GM19463 (cell line): ENCODE results near the gene SOX8.
"Not testable (repeated sequence)": the region's sequence is repeated elsewhere in the genome, so short reads cannot be mapped to it uniquely, and the experiment has no call there.

Source experiments
- ATAC-seq: cut with Tn5 transposase; IDR thresholded peaks from one replicate; pipeline ENCODE4 v1.9.1; 2021; ENCODE audit warnings: mild to moderate bottlenecking, moderate library complexity; ENCODE audit not compliant: unreplicated experiment

The SOX8 gene

DNA sequence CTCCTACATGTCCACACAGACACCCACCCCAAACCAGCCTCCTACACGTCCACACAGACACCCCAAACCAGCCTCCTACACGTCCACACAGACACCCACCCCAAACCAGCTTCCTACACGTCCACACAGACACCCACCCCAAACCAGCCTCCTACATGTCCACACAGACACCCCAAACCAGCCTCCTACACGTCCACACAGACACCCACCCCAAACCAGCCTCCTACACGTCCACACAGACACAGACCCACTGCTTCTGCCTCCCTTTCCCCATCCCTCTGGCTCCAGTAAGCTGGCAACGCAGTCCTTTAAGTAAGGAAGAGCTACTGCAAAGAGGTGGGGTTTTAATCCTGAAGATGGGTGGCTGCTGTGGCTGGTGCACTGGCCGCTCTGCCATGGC is 27.8 kb upstream of the SOX8 start:
- ATAC-seq, result not testable (repeated sequence)

DNA sequence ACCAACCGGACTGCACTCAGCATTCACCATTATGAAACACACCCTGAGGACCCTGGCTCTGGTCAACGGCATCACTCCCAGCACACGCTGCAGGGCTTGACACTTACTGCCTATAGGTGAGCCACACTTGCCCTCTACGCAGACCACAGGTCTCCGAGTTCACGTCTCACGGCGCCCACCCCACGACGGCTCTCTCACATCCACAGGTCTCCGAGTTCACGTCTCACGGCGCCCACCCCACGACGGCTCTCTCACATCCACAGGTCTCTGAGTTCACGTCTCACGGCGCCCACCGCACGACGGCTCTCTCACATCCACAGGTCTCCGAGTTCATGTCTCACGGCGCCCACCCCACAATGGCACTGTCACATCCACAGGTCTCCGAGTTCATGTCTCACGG is 25.8 kb upstream of the SOX8 start:
- not testable (repeated sequence) for ATAC-seq

DNA sequence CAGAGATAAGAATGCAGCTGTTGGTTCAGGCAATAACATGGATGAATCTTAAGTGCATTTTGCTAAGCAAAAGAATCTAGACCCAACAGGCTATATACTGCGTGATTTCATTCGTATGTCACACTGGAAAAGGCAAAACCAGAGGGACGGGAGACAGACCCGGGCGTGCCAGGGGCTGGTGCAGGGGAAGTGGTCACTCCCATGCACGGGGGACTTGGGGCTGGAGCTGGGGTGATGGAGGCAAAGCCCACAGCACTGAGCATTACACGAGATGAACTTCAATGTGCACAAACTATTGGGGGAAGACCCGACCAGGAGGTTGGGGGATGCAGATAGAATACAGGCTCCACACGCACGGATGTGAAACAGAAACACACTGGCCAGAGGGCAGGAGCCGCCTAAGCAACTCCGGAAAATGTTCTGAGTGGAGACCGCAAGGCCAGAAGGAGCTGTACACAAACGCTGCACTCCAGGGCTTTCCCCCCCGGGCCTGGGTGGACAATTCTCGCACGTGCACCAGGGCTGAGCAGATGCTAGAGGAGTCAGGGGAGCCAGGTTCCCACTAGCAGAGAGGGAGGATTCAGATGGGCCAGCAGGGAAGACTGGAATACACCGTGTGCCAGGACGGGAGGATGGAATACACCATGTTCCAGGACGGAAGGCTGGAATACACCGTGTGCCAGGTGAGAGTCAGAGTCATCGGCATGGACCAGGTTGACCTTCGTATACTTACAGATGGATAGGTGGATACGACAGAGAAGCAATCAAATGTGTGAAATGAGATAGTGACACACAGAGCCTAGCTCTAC is 22.1 kb upstream of the SOX8 start:
- no peak for ATAC-seq

DNA sequence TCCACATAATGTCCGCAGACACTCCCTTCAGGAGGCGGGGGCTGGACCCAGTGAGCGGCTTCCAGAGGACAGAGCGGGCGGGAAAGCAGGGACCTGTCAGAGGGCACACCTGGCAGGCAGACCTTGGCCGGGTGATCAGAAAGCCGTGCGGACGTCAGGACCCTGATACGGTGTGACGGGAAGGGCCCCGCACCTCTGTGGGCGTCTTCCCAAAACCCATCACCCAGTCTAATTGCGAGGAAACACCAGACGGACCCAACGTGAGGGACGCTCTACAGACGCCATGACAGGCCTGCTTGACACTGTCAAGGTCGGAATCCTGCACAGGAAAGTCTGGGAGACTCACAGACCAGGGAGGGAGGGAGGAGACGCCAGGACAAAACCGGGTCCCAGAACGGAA is 19.2 kb upstream of the SOX8 start:
- ATAC-seq, result no peak

DNA sequence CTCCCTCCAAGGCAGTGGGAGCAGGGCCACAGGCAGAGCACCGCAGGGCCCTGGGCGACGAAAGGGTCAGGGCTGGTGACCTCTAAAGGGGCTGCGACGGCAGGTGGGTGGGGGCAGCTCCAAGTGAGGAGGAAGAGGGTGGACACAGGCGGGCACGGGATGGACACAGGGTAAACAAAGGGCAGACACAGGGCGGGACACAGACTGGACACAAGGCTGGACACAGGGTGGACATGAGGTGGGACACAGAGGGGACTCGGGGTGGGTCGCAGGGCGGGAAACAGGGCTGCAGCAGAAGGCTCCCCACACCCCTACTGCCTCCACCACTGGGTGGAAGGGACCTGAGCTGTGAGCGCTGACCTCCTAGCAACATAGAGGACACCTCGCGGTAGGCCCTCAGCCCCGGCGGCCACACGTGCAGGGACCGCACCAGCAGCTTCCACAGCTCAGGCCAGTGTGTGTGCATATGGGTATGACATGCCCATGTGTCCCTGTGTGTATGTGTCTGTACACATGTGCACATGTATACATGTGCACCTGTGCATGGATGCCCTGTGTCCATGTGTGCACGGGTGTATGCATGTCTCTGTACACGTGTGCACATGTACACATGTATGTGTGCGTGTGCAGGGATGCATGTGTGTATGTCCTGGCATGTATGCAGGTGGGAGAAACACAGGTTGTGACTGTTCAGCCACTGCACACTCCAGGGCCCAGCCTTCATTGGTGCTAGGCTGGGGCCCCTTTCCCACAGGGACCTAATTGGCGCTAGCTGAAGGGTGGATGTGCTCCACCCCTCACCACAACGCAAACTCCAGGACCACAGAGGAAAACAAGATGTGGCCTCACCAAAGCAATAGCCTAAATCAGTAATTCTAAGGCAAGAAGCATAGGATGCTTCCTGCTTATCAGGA is 18.4 kb upstream of the SOX8 start:
- ATAC-seq, result no peak

DNA sequence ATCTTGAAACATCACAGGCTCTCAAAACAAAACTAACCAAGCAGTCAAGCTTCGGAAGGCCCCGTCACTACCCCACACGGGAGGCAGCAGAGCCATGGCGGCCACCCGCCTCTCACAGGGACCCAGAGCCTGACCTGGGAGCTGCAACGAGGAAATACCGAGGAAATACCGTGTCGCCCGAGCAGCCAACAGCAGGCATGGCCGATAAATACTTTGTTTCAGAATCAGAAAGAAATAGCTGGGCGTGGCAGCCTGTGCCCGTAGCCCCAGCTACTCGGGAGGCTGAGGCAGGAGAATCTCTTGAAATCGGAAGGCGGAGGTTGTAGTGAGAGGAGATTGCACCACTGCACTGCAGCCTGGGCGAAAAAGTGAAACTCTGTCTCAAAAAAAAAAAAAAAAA is 17.7 kb upstream of the SOX8 start:
- no peak for ATAC-seq

DNA sequence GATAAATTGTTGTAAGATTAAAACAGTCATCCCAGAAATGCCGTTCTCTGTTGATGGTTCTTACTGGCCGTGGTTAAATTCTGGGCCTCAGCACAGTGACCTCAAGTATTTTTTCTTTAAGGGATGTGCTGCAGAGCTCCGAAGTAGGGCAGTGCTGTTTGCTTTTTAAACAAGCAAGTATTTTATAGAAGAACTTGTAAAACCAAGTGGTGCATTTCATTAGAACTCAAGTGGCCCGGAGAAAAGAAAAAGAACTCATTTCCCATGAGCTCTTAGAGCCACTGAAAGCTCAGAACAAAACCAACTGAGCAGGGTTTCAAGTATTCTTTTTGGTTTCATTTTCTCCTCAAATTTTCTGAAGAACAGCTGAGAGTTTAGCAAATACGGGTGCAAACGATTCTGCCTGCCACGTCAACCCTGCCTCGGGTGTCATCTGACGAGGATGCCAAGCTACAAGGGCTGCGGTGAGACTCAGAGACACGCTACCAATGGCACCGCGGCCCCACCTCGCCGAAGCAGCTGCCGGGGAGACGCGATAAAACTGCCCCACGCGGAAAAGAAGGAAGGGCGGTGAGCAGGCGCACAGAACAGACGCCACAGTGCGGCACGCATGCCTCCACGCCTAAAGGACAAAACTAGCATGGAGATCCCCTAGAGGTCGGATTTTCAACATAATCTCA is 17.1 kb upstream of the SOX8 start:
- ATAC-seq, result no peak

DNA sequence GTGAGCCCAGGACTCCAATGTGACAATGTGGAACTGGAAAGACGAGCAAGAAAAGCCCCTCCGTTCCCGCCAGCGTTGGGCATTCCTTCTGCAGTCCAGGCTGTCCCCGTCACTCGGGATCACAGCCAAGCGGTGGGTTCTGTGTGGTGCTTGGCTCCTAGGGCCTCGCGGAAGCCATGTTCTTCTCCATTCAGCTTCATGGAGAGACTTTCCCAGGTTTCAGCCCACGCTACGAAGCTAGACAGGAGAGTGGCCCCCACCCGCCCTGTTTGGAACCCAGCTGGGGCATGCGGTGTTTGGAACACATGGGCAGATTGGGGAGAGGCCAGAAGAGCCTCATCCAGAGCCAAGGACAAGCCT is 16.6 kb upstream of the SOX8 start:
- no peak for ATAC-seq

DNA sequence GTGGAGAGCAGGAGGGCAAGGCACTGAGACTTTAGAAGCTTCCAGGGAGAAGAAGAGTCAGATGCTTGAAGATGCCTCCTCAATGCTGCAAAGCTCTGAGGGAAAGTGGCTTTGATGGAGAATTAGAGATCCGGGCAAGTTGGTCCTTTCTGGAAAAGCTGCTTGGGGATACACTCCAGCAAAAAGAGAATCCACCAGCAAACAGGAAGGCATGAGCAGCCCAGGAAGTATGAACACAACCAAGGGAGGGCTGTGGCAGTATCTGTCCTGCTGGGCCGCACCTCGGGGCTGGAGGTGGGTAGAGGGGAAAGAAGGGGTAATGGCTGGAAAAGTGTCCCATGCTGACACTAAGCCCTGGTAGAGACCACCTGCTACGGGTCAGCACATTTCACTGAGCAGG is 16.1 kb upstream of the SOX8 start:
- no peak for ATAC-seq

DNA sequence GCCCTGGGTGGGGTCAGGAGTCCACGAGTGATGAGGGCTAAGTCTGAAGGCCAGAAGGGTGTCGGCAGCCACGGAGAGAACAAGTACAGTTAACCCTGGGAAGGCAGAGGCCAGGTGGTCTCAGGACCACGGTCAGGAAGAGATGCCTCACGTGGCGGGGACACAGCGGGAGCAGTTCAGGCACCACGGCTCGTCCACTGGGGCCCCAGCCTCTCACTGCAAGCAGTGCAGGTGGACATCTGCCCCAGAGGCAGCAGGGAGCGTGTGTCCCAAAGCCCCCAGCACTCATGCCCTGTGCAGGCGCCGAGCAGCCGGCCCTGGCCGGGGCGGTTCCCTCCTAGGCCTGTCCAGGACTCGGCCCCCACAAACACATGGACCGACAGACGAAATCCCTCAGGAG is 15.5 kb upstream of the SOX8 start:
- ATAC-seq, result no peak

DNA sequence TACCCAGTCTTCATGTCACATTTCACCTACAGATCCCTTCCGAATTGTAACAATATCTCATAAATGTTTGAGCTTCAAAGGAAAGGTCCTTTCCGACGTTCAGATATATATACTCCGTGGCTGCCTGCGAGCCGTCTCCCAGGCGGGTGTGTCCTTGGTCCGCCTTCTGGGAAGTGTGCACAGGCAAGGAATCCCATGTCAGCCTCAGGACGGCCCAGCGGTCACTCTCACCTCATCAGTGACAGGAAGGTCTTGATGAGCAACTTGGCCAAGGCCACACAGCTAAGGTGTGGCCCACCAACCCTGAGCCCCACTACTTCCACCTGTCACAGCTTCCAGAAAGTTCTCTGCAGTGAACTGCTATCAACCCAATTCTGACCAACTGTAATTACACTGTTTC is 15.1 kb upstream of the SOX8 start:
- no peak for ATAC-seq

DNA sequence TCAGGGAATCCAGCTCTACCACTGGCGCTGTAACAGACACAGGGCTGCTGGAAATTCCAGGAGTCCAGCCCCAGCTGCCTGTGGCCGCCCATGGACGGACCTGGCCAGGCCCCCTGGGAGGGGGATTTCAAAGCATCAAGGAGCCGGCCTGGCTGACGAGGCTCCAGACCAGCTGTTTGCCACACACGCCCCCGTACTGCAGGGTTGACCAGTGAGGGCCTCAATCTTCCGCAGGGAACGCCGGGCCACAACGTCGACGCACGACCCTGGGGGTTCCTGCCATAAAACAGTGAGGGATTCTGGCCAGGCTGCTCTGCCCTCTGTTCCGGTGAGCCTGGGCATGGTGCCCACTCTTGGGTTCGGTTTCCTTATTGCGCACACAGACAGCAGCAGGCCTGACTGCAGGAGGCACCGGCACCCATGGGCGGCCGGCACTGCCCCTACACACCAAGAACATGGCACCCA is 14.5 kb upstream of the SOX8 start:
- ATAC-seq, result no peak

DNA sequence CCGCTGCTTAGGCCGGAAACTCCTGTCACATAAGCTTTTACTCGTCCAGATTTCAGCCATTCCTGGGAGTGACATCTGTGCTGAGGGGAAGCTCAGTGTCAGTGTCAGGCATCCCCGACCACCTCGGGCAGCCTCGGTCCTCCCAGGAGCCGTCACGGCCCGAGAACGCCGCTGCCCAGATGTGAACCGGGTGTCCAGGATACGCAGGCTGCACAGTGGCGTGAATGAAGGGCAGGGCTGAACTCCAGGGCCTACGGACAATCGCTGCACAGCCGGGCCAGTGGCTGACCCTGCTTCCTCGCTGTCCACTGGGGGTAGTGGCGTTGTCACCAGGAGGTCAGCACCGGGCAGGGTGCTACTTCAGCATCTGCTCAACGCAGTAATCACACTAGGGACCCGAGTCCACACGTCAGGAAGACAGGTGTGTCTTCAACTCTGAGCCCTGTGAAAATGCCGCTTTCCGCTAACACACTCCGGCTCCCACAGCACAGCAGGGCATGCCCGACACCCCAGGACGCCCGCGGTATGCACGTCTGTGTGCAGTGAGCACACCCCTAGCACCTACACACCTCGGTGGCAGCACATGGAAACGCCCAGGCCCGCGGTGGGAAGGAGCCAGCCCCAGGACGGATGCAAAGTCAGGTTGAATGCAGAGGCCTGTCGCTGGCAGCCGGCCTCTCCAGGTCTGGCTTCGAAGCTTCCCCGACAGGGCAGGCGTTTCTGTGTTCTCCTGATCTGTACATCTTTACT is 13.8 kb upstream of the SOX8 start:
- ATAC-seq, result no peak

DNA sequence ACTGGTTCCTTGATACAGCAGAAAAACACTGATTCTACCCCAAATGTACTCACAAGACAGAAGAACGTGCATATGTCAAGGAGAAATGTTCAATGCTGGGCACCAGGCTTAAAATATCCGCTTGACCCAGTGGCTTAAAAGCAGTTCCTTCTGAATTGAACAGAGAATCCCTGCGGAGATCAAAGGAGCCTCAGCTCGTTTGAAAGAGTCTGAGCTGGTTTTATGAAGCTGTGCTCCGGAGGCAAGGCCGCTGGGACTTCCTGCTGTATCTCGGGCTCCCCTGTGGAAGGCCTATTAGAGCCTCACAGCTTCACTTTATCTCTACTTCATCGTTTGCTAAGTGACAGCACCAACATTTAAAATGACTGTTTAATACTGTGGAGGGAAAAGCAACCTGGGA is 12.9 kb upstream of the SOX8 start:
- no peak for ATAC-seq

DNA sequence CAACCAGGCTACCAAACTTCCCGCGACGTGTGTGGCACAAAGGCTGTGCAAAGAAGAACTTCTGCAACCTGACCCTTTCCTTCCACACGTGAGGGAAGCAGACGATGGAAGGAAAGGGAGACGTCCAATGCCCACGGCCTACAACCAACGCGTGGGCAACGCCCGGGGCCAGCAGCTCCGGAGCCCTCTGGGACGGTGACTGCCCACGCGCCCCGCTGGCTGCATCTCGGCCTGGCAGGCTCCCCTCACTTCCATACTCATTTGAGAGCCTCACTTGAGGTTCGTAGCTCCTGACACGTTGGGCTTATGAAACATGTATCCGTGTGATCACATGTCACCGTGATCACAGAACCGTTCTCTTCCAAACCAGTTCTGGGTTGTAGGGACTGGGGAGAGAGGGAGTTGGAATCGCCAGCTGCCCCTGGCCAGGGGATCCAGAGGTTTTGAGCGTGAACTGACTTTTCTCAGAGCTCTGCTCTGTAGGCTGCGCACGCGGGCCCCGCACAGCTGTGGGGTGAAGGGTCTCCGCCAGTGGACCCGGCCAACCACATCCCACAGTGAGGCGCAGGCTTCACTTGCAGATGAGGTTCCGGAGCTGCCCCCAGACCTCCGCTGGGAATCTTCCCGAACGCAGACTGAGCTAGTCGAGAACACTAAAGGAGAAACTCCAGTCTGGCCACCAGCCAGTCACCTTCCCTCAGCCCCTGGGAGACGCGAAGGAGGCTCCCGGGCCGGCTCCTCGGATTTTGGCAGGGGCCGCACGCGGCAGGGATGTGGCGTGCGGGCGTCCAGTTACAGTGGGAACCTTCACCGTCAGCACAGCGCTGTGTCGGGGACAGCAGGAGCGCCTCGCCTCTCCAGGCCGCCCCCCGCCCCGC is 11.8 kb upstream of the SOX8 start:
- no peak for ATAC-seq

DNA sequence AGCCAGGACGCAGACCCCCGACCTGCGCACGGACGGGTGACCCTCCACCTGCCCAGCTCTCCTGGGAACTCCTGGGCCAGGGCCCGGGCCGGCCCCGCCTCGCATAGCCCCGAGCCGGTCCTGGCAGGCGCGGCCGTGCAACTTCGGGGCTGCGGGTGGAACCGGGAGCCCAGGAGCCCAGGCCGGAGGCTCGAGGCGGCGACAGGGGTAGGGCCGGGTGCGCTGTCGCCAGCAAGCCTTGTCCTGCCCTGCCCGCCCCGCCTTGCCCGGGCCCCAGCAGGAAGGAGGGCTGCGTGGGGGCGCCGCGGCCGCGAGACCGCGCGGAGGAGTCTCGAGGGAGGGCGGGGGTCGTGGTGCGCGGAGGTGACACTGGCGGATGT is 11.2 kb upstream of the SOX8 start:
- ATAC-seq, result peak; percentile 17

DNA sequence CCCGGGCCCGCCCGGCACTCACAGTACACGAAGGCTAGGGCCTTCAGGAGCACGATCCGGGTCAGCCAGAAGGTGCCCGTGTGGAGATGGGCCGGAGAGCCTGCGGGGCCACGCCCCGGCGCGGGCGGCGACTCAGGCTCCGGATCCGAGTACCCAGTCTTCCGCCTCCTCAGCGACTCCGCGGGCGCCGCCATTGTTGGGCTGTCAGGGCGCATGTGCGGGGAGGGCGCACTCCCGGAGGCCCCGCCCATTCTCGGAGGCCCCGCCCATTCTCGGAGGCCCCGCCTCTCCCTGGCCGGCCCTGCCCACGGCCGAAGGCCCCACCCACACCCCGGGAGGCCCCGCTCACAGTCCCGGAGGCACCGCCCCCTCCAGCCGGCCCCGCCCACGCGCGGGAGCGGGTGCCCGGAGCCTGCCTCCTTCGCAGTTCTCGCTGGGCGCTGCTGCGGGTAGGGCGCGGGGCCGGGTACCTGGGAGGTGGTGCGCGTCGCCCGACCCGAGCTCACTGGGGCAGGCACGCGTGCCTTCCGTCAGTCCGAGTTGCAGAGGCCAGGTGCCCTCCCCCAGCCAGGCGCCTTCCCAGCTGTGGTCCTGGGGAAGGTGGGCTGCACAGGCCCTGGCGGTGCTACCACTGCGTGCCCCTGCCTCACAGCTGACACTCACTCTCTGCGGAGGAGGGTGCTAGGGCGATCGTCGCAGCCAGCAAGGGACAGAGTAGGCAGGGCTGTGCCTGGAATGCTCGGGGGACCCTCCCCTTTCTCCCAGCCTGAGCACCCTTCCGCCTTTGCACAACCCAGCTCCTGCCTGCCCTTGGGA is 10.6 kb upstream of the SOX8 start, which contains the start of gene LMF1:
TSS of gene LMF1 (minus strand) at position 219 of the 816 bp plus-strand sequence. CDS start at position 215, 4 bp downstream.
- peak; percentile 81 for ATAC-seq

DNA sequence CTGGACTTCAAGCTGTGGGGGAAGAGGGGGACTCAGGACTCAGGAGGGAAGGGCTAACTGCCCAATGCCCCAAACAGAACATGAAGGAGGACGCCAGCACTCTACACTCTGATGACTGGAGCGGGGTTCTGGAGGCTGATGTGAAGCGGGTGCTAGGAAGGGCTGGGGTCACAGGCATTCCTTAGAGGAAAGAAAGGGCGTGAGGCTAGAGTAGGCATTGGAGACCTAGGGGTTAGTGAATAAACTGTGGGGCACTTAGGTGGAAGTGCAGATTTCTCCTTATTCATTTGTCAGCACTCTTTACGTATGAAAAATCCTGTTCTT is 10.0 kb upstream of the SOX8 start:
- no peak for ATAC-seq

DNA sequence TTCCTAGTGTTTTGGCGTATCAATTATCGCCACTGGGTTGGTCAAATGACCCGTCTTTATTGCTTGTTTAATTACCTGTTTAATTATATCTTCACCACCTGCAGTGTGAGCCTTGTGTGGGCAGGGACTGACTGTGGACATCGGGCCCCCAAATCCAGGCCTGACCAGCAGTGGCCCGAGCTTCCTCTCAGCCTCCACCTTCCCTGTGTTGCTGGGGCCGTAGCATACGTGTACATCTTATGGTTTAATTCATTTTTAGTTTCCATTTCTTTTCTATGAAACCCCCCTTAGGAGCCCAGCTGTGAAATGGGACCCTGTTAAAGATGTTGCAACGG is 9.6 kb upstream of the SOX8 start:
- ATAC-seq, result no peak
